Measurements from ENCODE around the gene DCAF5. TPM values are rescaled to one million over a fixed set of nuclear protein-coding genes. Genes with fewer than 3 reads are reported as not detected.

DCAF5 gene
- total RNA-seq, 4 donors from 2014 or later, result 25.1 to 70.3 (median 42.7) TPM

DNA sequence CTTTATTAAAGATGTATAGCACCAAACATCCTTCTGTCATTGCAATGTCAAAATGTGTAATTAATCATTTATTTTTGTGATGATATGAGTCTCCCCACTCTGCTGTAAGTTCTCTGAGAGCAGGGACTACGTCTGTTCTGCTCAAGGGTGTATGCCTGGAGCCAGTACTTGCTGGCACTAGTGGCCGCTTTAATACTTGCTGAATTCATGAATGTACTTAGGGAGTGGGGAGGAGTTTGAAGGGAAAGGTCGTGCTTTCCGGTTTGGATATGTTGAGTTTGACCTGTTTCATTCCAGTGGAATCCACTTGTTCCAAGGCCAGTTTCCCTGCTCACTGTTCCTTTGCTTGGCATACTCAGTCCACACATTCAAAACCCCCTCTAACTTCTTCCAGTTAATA is 1.9 kb upstream of the DCAF5 start:
- Histone ChIP-seq H3K4me1 (peaks cover 0 to 24% (median 12%) of the 10 kb centered on the region in 4 donors), H3K36me3 (no peaks in the 10 kb centered on the region), H3K4me3 (no peak overlapping the region), H3K27me3 (no peaks in the 10 kb centered on the region), H3K9me3 (no peaks in the 10 kb centered on the region), H3K27ac (no peak overlapping the region)
- intact Hi-C loops (cut with DNase I; ENCODE audit: low total_unique reads), result no loop called here
- no peak for DNase-seq
- TF ChIP-seq POLR2A (IDR thresholded peaks at IDR 0.05), result no peak
- no peak for TF ChIP-seq POLR2AphosphoS5 (IDR thresholded peaks at IDR 0.05)
- TF ChIP-seq, protein P1, sequence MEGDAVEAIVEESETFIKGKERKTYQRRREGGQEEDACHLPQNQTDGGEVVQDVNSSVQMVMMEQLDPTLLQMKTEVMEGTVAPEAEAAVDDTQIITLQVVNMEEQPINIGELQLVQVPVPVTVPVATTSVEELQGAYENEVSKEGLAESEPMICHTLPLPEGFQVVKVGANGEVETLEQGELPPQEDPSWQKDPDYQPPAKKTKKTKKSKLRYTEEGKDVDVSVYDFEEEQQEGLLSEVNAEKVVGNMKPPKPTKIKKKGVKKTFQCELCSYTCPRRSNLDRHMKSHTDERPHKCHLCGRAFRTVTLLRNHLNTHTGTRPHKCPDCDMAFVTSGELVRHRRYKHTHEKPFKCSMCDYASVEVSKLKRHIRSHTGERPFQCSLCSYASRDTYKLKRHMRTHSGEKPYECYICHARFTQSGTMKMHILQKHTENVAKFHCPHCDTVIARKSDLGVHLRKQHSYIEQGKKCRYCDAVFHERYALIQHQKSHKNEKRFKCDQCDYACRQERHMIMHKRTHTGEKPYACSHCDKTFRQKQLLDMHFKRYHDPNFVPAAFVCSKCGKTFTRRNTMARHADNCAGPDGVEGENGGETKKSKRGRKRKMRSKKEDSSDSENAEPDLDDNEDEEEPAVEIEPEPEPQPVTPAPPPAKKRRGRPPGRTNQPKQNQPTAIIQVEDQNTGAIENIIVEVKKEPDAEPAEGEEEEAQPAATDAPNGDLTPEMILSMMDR (IDR thresholded peaks at IDR 0.05), result no peak
- TF ChIP-seq EP300 (IDR thresholded peaks at IDR 0.05; ENCODE audit: low read depth), result no peak
- WGBS, 2 donors (ENCODE audit: low coverage in 1 of 2), result 43% methylated on average over 4 of the region's 4 CpGs; no CpG with 5 or more reads in 1 of the 2 donors
- in situ Hi-C loops (cut with MboI; ENCODE audit: low pct_ligation_motif_present in 1 of 4, low pct_unique_long_range_greater_than_20kb in 1 of 4, low sequenced_read_pairs in 3 of 4), result no loop called here

DNA sequence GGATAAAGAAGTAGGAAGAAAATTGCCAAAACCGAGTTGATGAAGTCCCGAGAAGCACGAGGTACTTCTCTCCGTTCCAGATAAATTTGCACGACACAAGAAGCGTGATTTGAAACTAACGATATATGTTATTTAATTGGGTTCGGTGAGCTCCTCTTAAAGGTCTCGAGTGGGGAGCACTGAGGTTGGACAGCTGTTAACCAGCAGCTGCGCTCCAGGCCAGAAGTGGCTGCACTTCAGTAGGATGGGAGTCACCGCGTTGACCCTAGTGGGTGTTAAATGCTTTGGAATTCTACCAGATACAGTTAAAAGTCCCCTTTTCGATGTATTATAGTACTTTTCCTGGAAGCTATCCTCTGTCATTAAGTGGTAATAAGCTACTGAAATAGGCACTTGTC is 953 bp upstream of the DCAF5 start:
- 6 to 11% methylated on average over 8 to 13 of the region's 13 CpGs for WGBS, 2 donors (ENCODE audit: low coverage in 1 of 2)
- H3K4me1 ChIP-seq, result peaks cover 0 to 25% (median 12%) of the 10 kb centered on the region in 4 donors
- in situ Hi-C loops (cut with MboI; ENCODE audit: low pct_ligation_motif_present in 1 of 4, low pct_unique_long_range_greater_than_20kb in 1 of 4, low sequenced_read_pairs in 3 of 4), result no loop called here
- peak overlapping the region; percentile 94 to 98 (median 95) for H3K27ac ChIP-seq
- no peaks in the 10 kb centered on the region for H3K27me3 ChIP-seq
- H3K36me3 ChIP-seq, result no peaks in the 10 kb centered on the region
- H3K4me3 ChIP-seq, result peak overlapping the region; percentile 81 to 97 (median 94)
- TF ChIP-seq, protein P1 (IDR thresholded peaks at IDR 0.05), result no peak
- TF ChIP-seq POLR2A (IDR thresholded peaks at IDR 0.05) (no peak), POLR2AphosphoS5 (IDR thresholded peaks at IDR 0.05) (no peak), EP300 (IDR thresholded peaks at IDR 0.05; ENCODE audit: low read depth) (no peak)
- intact Hi-C loops (cut with DNase I; ENCODE audit: low total_unique reads), result no loop called here
- DNase-seq, result peak; percentile 28
- no peaks in the 10 kb centered on the region for H3K9me3 ChIP-seq

DNA sequence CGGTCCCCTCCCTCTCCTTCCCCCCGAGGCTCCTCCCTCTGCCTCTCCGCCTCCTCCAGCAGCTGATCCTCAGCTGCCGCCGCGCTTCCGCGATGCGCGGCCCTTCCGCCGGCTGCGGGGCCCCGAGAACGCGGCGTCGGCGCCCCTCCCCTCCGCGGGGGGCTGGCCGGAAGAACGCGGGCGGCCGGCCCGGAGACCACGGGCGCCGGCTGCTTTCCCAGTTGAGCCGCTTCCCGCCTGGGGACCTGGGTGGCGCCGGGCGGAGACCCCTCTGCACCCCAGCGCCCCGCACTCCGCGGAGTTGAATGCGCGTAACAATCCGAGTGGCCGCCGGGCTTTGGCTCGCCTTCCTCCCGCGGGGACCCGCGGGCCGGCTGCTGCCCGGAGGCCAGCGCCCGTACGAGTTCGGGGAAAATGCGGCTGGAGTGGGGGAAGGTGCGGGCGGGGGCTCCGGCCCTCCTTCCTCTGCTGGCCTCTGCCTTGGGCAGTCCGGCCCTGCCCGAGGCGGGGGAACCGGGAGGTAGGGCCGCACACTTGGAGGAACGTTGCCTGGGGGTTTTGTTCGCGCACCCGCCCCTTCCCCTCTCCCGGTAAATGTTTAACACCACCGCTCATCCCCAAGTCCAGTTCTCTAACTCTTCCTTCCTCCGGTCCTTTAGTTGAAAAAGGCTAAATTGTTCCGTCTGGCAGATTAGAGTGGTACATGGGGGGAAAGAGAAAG is 393 bp upstream of the DCAF5 start:
- intact Hi-C loops (cut with DNase I; ENCODE audit: low total_unique reads), result no loop called here
- 1% methylated on average over 63 of the region's 72 CpGs; no CpG with 5 or more reads in 1 of the 2 donors for WGBS, 2 donors (ENCODE audit: low coverage in 1 of 2)
- no peaks in the 10 kb centered on the region for H3K36me3 ChIP-seq

More for the DNA sequence above, 393 bp upstream of the DCAF5 start:
- DNase-seq, result peak; percentile 40
- Histone ChIP-seq H3K27ac (peak overlapping the region; percentile 94 to 98 (median 95)), H3K27me3 (no peaks in the 10 kb centered on the region), H3K9me3 (no peaks in the 10 kb centered on the region), H3K4me1 (peaks cover 0 to 25% (median 12%) of the 10 kb centered on the region in 4 donors), H3K4me3 (peak overlapping the region; percentile 81 to 97 (median 94))
- TF ChIP-seq POLR2AphosphoS5 (IDR thresholded peaks at IDR 0.05), result peak; percentile 75 to 88 (median 86)
- TF ChIP-seq POLR2A (IDR thresholded peaks at IDR 0.05), result peak; percentile 60
- no peak for TF ChIP-seq EP300 (IDR thresholded peaks at IDR 0.05; ENCODE audit: low read depth)
- TF ChIP-seq, protein P1 (IDR thresholded peaks at IDR 0.05), result peak in 1 of 5 experiments; percentile 12
- in situ Hi-C loops (cut with MboI; ENCODE audit: low pct_ligation_motif_present in 1 of 4, low pct_unique_long_range_greater_than_20kb in 1 of 4, low sequenced_read_pairs in 3 of 4), result no loop called here

Data from transverse colon (tissue), 4 donors.